Small intestine (tissue), 7 donors: ENCODE results near the gene ACP5. TPM values are rescaled to one million over a fixed set of nuclear protein-coding genes. Genes with fewer than 3 reads are reported as not detected.

Experiments used
- DNase-seq, 2 donors: peaks; one replicate each; pipeline versions ENCODE4 v3.0.0 to v3.0.0-alpha.2; 2013
- FAIRE-seq: peaks from 2 replicates; lab custom pipeline; 2012; peaks lifted over from hg19 to GRCh38; lab: Jason Lieb, UNC
- H3K27ac ChIP-seq, 3 donors: one replicate each; pipeline ENCODE4 v1.5.1; 2013; ENCODE audit warnings: low read length in 2 of 3, mild to moderate bottlenecking in 2 of 3, control low read depth in 1 of 3, inconsistent platforms in 1 of 3, low read depth in 1 of 3, moderate library complexity in 1 of 3
- H3K27me3 ChIP-seq, 3 donors: one replicate each; pipeline ENCODE4 v1.6.1; 2013; ENCODE audit warnings: low read length in 3 of 3, inconsistent platforms in 1 of 3; ENCODE audit not compliant: control insufficient read depth in 3 of 3, insufficient read depth in 3 of 3
- H3K36me3 ChIP-seq, 3 donors: one replicate each; pipeline ENCODE4 v1.6.1; 2013; ENCODE audit warnings: low read length in 3 of 3, inconsistent platforms in 1 of 3, low read depth in 1 of 3, mild to moderate bottlenecking in 1 of 3, moderate library complexity in 1 of 3; ENCODE audit not compliant: control insufficient read depth in 3 of 3, insufficient read depth in 2 of 3
- H3K4me1 ChIP-seq, 3 donors: one replicate each; pipeline ENCODE4 v1.6.1; 2013; ENCODE audit warnings: low read length in 2 of 3, inconsistent platforms in 1 of 3, low read depth in 1 of 3, mild to moderate bottlenecking in 1 of 3, moderate library complexity in 1 of 3; ENCODE audit not compliant: control insufficient read depth in 3 of 3, insufficient read depth in 2 of 3
- H3K4me3 ChIP-seq, 3 donors: one replicate each; pipeline ENCODE4 v1.5.1; 2013; ENCODE audit warnings: low read length in 3 of 3, control low read depth in 1 of 3, inconsistent platforms in 1 of 3, low read depth in 1 of 3, mild to moderate bottlenecking in 1 of 3, moderate library complexity in 1 of 3
- H3K9me3 ChIP-seq, 2 donors: one replicate each; pipeline ENCODE4 v1.6.1; 2013; ENCODE audit warnings: low read depth in 1 of 2, low read length in 1 of 2; ENCODE audit not compliant: control insufficient read depth in 2 of 2, insufficient read depth in 1 of 2
- WGBS, 3 donors: extraction: QIAGEN DNeasy Blood & Tissue Kit; methylation state at CpG; one replicate each; pipeline ENCODE4 v1.1.7; 2013; 5-methylcytosine and 5-hydroxymethylcytosine counted together
- polyA plus RNA-seq, 4 donors: library from polyadenylated mRNA; stranded (reverse) in 3 of 4; unstranded in 1 of 4; fragments of 200-250 nt in 3 of 4; fragments of 120-200 nt in 1 of 4; gene quantifications; one replicate each; pipeline versions ENCODE4 v1.2.1 to v1.2.3, GENCODE V29; 2013
- donor health status: healthy with polysubstance abuse.
- donor health status: control.
- donor health status: control.
- donor health status: Bipolar disorder and iron deficiency.
- donor health status: healthy.

Gene ACP5
- polyA plus RNA-seq, 4 donors: 22.8 to 195 (median 33.3) TPM

DNA sequence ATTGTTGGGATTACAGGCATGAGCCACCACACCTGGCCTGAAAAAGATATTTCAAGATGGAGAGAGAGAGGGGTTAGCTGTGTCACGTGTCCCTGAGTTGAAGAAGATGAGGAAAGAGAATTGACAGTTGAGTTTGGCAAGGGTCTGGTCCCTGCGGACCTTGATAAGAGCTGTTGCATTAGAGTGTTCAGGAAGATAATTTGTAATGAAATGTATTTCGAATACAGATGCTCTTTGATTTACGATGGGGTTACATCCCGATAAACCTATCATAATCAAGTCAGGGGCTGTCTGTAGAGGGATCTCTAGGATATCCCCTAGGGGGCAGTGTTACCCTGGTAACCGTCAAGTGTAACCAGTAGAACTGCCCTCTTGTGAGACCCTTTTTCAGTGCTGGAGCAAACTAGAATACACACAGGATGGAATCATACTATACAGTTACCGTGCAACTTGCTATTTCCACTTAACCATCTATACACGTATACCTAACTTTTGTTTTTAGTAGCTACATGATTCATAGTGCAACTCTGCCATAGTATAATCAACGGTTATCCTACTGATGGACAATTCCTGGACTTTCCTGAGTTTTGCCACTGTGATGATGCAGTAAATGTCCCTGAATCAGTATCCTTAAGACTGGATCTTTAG lies 16.9 kb downstream of the ACP5 start:
- H3K27ac ChIP-seq: no peak overlapping the region
- 11 to 12% (median 12%) methylated on average over 9 of the region's 9 CpGs for WGBS, 3 donors
- H3K4me1 ChIP-seq: peaks cover 3 to 7% (median 6%) of the 10 kb centered on the region in 3 donors
- no peak for FAIRE-seq
- peak; percentile 54 to 78 for DNase-seq
- H3K36me3 ChIP-seq: peaks cover 0 to 8% (median 0%) of the 10 kb centered on the region in 3 donors
- H3K9me3 ChIP-seq: no peaks in the 10 kb centered on the region
- H3K27me3 ChIP-seq: no peaks in the 10 kb centered on the region
- peak overlapping the region in 1 of 3 donors; percentile 89 for H3K4me3 ChIP-seq

DNA sequence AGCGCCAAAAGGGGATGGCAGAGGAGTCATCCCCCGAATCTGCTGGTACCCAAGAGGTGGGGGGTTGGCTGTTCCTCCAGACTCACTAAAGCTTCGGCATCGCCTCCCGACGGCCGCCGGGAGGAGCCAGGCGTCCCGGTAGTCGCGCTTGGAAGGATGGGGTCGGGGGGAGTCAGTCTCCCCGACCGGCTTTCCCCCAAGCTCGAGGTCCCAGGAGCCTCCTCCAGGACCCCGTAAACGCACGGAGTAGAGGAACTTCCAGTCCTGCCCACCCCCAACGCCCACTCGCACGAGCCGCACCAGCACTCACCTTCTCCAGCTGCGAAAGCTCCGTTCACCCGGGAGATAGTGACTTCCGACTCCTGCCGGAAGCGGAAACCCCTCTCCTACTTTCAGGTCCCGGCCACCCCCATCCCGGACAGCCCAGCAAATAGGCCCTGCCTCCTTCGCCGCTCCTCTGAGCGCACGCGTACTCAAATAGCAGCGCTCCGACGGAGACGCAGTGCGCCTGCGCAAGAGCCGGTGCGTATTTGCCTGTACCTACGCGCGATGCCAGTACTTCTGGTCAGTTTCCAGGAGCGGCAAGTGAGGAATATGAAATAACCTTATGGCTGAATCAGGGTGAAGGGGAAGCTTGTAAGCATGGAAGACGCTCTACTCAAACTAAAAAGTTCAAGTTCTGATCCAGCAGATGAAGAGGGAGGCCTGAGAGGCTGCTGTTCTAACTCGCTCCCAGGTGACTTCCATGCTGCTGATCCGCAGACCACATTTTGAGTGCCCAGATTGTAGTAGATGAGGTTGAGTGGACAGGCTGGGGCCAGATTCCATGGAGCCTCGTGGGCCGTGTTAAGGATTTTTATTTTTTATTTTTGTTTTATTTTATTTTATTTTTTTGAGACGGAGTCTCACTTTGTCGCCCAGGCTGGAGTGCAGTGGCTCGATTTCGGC lies 18.3 kb downstream of the ACP5 start, which contains the start of gene ELOF1:
Gene ELOF1, minus strand, starts transcription at position 350 of the 948 bp plus-strand sequence. CDS start 4,883 bp downstream, outside the sequence.
- Histone ChIP-seq H3K9me3 (no peaks in the 10 kb centered on the region), H3K4me3 (peak within 1 kb of the TSS; percentile 53 to 89 (median 80)), H3K36me3 (peaks cover 0 to 21% (median 0%) of the 10 kb centered on the region in 3 donors), H3K4me1 (peaks cover 3 to 7% (median 6%) of the 10 kb centered on the region in 3 donors), H3K27me3 (no peaks in the 10 kb centered on the region), H3K27ac (peak within 1 kb of the TSS; percentile 67 to 85 (median 73))
- peak; percentile 99 to 100 for DNase-seq
- FAIRE-seq: no peak
- WGBS, 3 donors: 2% methylated on average over 50 to 57 of the region's 57 CpGs

- no peak for FAIRE-seq
- H3K4me1 ChIP-seq: peaks cover 3 to 7% (median 6%) of the 10 kb centered on the region in 3 donors
- H3K27me3 ChIP-seq: no peaks in the 10 kb centered on the region
- H3K36me3 ChIP-seq: peaks cover 4 to 44% (median 10%) of the 10 kb centered on the region in 3 donors
- no peak for DNase-seq
- H3K4me3 ChIP-seq: no peak overlapping the region
- H3K9me3 ChIP-seq: no peaks in the 10 kb centered on the region
- WGBS, 3 donors: 80 to 87% (median 83%) methylated on average over 4 of the region's 4 CpGs
- no peak overlapping the region for H3K27ac ChIP-seq
These were observed 20.6 kb downstream of the ACP5 start for GRCh38 chr19:11556634-11557420.

GRCh38 chr19:11555246-11555645 lies 22.2 kb downstream of the ACP5 start:
- no peak overlapping the region for H3K27ac ChIP-seq
- FAIRE-seq (no peak), DNase-seq (no peak)
- no peaks in the 10 kb centered on the region for H3K9me3 ChIP-seq
- peaks cover 3 to 7% (median 6%) of the 10 kb centered on the region in 3 donors for H3K4me1 ChIP-seq
- 74 to 88% (median 88%) methylated on average over 4 to 6 of the region's 6 CpGs for WGBS, 3 donors
- H3K36me3 ChIP-seq: peaks cover 4 to 51% (median 10%) of the 10 kb centered on the region in 3 donors
- H3K27me3 ChIP-seq: no peaks in the 10 kb centered on the region
- H3K4me3 ChIP-seq: no peak overlapping the region

DNA sequence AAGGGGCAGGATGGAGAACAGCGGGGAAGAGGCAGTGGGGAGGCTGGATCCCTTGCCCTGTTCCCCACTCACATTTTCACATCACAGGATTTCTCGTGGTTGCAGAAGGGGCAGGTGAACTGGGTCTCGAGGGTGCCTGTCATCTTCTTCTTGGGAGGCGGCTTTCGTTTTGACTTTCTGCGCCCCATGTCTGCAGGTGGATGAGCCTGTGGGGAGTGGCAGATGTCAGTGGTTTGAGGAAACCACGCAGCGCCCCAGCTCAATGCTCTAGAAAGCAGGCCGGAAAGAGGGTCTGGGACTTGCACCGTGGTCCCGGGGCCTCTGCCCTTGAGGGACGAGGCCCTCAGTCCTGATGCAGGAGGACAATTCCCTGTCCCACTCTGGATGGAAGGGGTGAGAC lies 23.3 kb downstream of the ACP5 start:
- Histone ChIP-seq H3K4me3 (no peak overlapping the region), H3K27ac (peak overlapping the region in 1 of 3 donors; percentile 10), H3K36me3 (peaks cover 4 to 53% (median 10%) of the 10 kb centered on the region in 3 donors), H3K4me1 (peaks cover 3 to 7% (median 6%) of the 10 kb centered on the region in 3 donors), H3K9me3 (no peaks in the 10 kb centered on the region), H3K27me3 (no peaks in the 10 kb centered on the region)
- WGBS, 3 donors: 68 to 89% (median 84%) methylated on average over 11 to 12 of the region's 12 CpGs
- DNase-seq: no peak
- no peak for FAIRE-seq

GRCh38 chr19:11552666-11553372 lies 24.6 kb downstream of the ACP5 start:
- H3K27me3 ChIP-seq: no peaks in the 10 kb centered on the region
- no peak overlapping the region for H3K27ac ChIP-seq
- WGBS, 3 donors: 76 to 80% (median 79%) methylated on average over 20 of the region's 20 CpGs
- FAIRE-seq (no peak), DNase-seq (no peak)
- H3K9me3 ChIP-seq: no peaks in the 10 kb centered on the region
- no peak overlapping the region for H3K4me3 ChIP-seq
- H3K4me1 ChIP-seq: peaks cover 0 to 2% (median 2%) of the 10 kb centered on the region in 3 donors
- peaks cover 4 to 53% (median 10%) of the 10 kb centered on the region in 3 donors for H3K36me3 ChIP-seq

- H3K4me1 ChIP-seq: no peaks in the 10 kb centered on the region
- 85 to 90% (median 89%) methylated on average over 24 to 26 of the region's 26 CpGs for WGBS, 3 donors
- H3K27ac ChIP-seq: peak overlapping the region in 1 of 3 donors; percentile 29
- FAIRE-seq (no peak), DNase-seq (no peak)
- no peaks in the 10 kb centered on the region for H3K27me3 ChIP-seq
- H3K4me3 ChIP-seq: no peak overlapping the region
- H3K36me3 ChIP-seq: peaks cover 4 to 51% (median 10%) of the 10 kb centered on the region in 3 donors
- H3K9me3 ChIP-seq: no peaks in the 10 kb centered on the region
These were observed 25.7 kb downstream of the ACP5 start for GRCh38 chr19:11551603-11552235.
